H1 (cell line): ENCODE measurements around the gene NQO2. TPM values are rescaled to one million over a fixed set of nuclear protein-coding genes. Genes with fewer than 3 reads are reported as not detected.

Experiments used
- CTCF ChIA-PET: fragments of 300-600 bp; sonication (Branson Sonifier 250); formaldehyde crosslinking; loops from one replicate; lab custom pipeline; 2021; ENCODE audit not compliant: partially characterized antibody; lab: Charles Lee
- POLR2A ChIA-PET: fragments of 300-600 bp; sonication (Branson Sonifier 250); formaldehyde crosslinking; loops from one replicate; lab custom pipeline; 2021; ENCODE audit warnings: inconsistent platforms; ENCODE audit not compliant: partially characterized antibody; lab: Charles Lee
- DNase-seq, 2 experiments: peaks; one replicate each; pipeline versions ENCODE4 v3.0.0 to v3.0.0-alpha.2; 2010 to 2022; ENCODE audit warnings: low spot score in 2 of 2, low read depth in 1 of 2, mixed read lengths in 1 of 2
- FAIRE-seq: peaks from 2 replicates; lab custom pipeline; 2011; peaks lifted over from hg19 to GRCh38; lab: Jason Lieb, UNC
- H2AFZ ChIP-seq: 2 replicates; pipeline ENCODE4 v1.8.1; 2012; ENCODE audit warnings: low read length, inconsistent platforms
- H2AK5ac ChIP-seq: 2 replicates; pipeline ENCODE4 v1.6.1; 2013; ENCODE audit warnings: low read depth, low read length
- H2BK120ac ChIP-seq: replicated peaks from 2 replicates; pipeline ENCODE3; 2013; ENCODE audit warnings: low read depth, low read length, inconsistent platforms
- H2BK12ac ChIP-seq: 2 replicates; pipeline ENCODE4 v1.6.1; 2013; ENCODE audit warnings: low read depth, low read length
- H2BK15ac ChIP-seq: 2 replicates; pipeline ENCODE4 v1.6.1; 2013; ENCODE audit warnings: low read length
- H2BK20ac ChIP-seq: 2 replicates; pipeline ENCODE4 v1.6.1; 2013; ENCODE audit warnings: low read length
- H2BK5ac ChIP-seq: 2 replicates; pipeline ENCODE4 v1.6.1; 2013; ENCODE audit warnings: low read depth, low read length
- H3K14ac ChIP-seq: 2 replicates; pipeline ENCODE4 v1.6.1; 2013; ENCODE audit warnings: inconsistent platforms; ENCODE audit not compliant: insufficient read length
- H3K18ac ChIP-seq: 2 replicates; pipeline ENCODE4 v1.6.1; 2013; ENCODE audit warnings: low read length; ENCODE audit errors: extremely low read depth
- H3K23ac ChIP-seq: 2 replicates; pipeline ENCODE4 v1.6.1; 2013; ENCODE audit warnings: inconsistent platforms; ENCODE audit not compliant: insufficient read length
- H3K23me2 ChIP-seq: 2 replicates; pipeline ENCODE4 v1.6.1; 2013; ENCODE audit warnings: low read depth, low read length
- H3K27ac ChIP-seq: 2 replicates; pipeline ENCODE4 v1.6.1; 2011; ENCODE audit warnings: low read depth, low read length, inconsistent platforms
- H3K27me3 ChIP-seq, 4 experiments: replicated peaks in 1 of 4; 1 replicate in 1 of 4; 2 replicates in 3 of 4; pipeline versions ENCODE4 v1.6.1 to v1.8.1; 2011 to 2013; ENCODE audit warnings: low read length in 3 of 4, mild to moderate bottlenecking in 3 of 4, inconsistent platforms in 2 of 4, mixed read lengths in 2 of 4, moderate library complexity in 1 of 4; ENCODE audit not compliant: control insufficient read depth in 3 of 4, insufficient read depth in 3 of 4; ENCODE audit errors: extremely low read depth in 1 of 4
- H3K36me3 ChIP-seq, 4 experiments: 2 replicates each; pipeline versions ENCODE4 v1.6.1 to v1.8.1; 2011 to 2013; ENCODE audit warnings: mild to moderate bottlenecking in 4 of 4, low read length in 3 of 4, moderate library complexity in 2 of 4, control low read depth in 1 of 4, inconsistent platforms in 1 of 4; ENCODE audit not compliant: insufficient read depth in 4 of 4, control insufficient read depth in 2 of 4
- H3K4ac ChIP-seq: replicated peaks from 2 replicates; pipeline ENCODE3; 2013; ENCODE audit warnings: low read length, low read depth, mixed read lengths, inconsistent platforms; ENCODE audit not compliant: insufficient read length
- H3K4me1 ChIP-seq, 4 experiments: replicated peaks in 1 of 4; 1 replicate in 1 of 4; 2 replicates in 3 of 4; pipeline versions ENCODE4 v1.6.1 to v1.8.1; 2011 to 2013; ENCODE audit warnings: low read length in 3 of 4, inconsistent platforms in 2 of 4, mixed read lengths in 1 of 4; ENCODE audit not compliant: insufficient read depth in 4 of 4, control insufficient read depth in 3 of 4
- H3K4me2 ChIP-seq, 2 experiments: 2 replicates each; pipeline versions ENCODE4 v1.6.1 to v1.8.1; 2011 to 2013; ENCODE audit warnings: low read depth in 2 of 2, low read length in 2 of 2, control low read depth in 1 of 2, inconsistent platforms in 1 of 2, mild to moderate bottlenecking in 1 of 2; ENCODE audit not compliant: insufficient read depth in 1 of 2
- H3K4me3 ChIP-seq, 4 experiments: fragments of 200-600, 300-600 bp in 1 of 4; sonication (generic), shearing (Covaris generic), sonication (Bioruptor Twin) in 1 of 4; 2 replicates each; pipeline versions ENCODE4 v1.5.1 to v1.8.1; 2011 to 2016; ENCODE audit warnings: low read length in 4 of 4, low read depth in 3 of 4, control low read depth in 2 of 4, inconsistent platforms in 2 of 4, mild to moderate bottlenecking in 2 of 4, mixed read lengths in 1 of 4, moderate library complexity in 1 of 4; ENCODE audit not compliant: insufficient read depth in 2 of 4; ENCODE audit errors: extremely low read depth in 1 of 4
- H3K56ac ChIP-seq: replicated peaks from 2 replicates; pipeline ENCODE3; 2013; ENCODE audit warnings: low read depth, mild to moderate bottlenecking, mixed read lengths, low read length, inconsistent platforms; ENCODE audit not compliant: insufficient read length
- H3K79me1 ChIP-seq: 2 replicates; pipeline ENCODE4 v1.6.1; 2013; ENCODE audit warnings: low read depth, low read length, control low read depth
- H3K79me2 ChIP-seq, 2 experiments: 2 replicates each; pipeline versions ENCODE4 v1.6.1 to v1.8.1; 2012 to 2013; ENCODE audit warnings: low read length in 2 of 2, mild to moderate bottlenecking in 2 of 2, inconsistent platforms in 1 of 2; ENCODE audit not compliant: insufficient read depth in 2 of 2, control insufficient read depth in 1 of 2
- H3K9ac ChIP-seq, 4 experiments: replicated peaks in 1 of 4; 1 replicate in 1 of 4; 2 replicates in 3 of 4; pipeline versions ENCODE4 v1.6.1 to v1.8.1; 2011 to 2013; ENCODE audit warnings: low read depth in 3 of 4, low read length in 3 of 4, control low read depth in 2 of 4, mild to moderate bottlenecking in 2 of 4, moderate library complexity in 2 of 4, inconsistent platforms in 1 of 4; ENCODE audit errors: extremely low read depth in 1 of 4
- H3K9me3 ChIP-seq, 2 experiments: 2 replicates each; pipeline versions ENCODE4 v1.6.1 to v1.8.1; 2012 to 2013; ENCODE audit warnings: mild to moderate bottlenecking in 2 of 2, moderate library complexity in 2 of 2, control low read depth in 1 of 2, inconsistent platforms in 1 of 2, low read depth in 1 of 2, low read length in 1 of 2, mixed read lengths in 1 of 2; ENCODE audit not compliant: insufficient read depth in 2 of 2
- H4K20me1 ChIP-seq, 2 experiments: replicated peaks in 1 of 2; 2 replicates each; pipeline versions ENCODE3 to v1.8.1; 2011 to 2013; ENCODE audit warnings: inconsistent platforms in 2 of 2, low read length in 2 of 2, mild to moderate bottlenecking in 1 of 2; ENCODE audit not compliant: insufficient read depth in 2 of 2, control insufficient read depth in 1 of 2
- H4K5ac ChIP-seq: 2 replicates; pipeline ENCODE4 v1.6.1; 2013; ENCODE audit warnings: low read length, low read depth, mixed read lengths, inconsistent platforms; ENCODE audit not compliant: insufficient read length
- H4K8ac ChIP-seq: 2 replicates; pipeline ENCODE4 v1.8.0; 2013; ENCODE audit warnings: mild to moderate bottlenecking, moderate library complexity, low read length, inconsistent platforms; ENCODE audit not compliant: insufficient read depth; ENCODE audit errors: extremely low read depth
- H4K91ac ChIP-seq: replicated peaks from 2 replicates; pipeline ENCODE3; 2013; ENCODE audit warnings: low read length, mixed read lengths, inconsistent platforms; ENCODE audit not compliant: insufficient read length
- BACH1 ChIP-seq: IDR thresholded peaks from 2 replicates; pipeline ENCODE4 v1.6.1; 2012; ENCODE audit warnings: low read length, improper control_type of control experiment
- EGR1 ChIP-seq: IDR thresholded peaks from 2 replicates; pipeline ENCODE4 v1.6.1; 2011; ENCODE audit warnings: low read depth, low read length, borderline replicate concordance
- EZH2 ChIP-seq: fragments of 200-600 bp; sonication (generic); IDR thresholded peaks from 2 replicates; pipeline ENCODE4 v1.7.1; 2012; ENCODE audit warnings: low read depth, mild to moderate bottlenecking, moderate library complexity, low read length, inconsistent platforms; ENCODE audit not compliant: severe bottlenecking
- HDAC6 ChIP-seq: IDR thresholded peaks from one replicate; pipeline ENCODE4 v1.7.1; 2012; ENCODE audit warnings: low read depth, mild to moderate bottlenecking, inconsistent platforms, low read length, moderate library complexity
- KDM5A ChIP-seq: fragments of 200-600 bp; IDR thresholded peaks from 2 replicates; pipeline ENCODE4 v1.7.1; 2012; ENCODE audit warnings: mild to moderate bottlenecking, low read length, inconsistent platforms, mixed read lengths
- MAX ChIP-seq: IDR thresholded peaks from 2 replicates; pipeline ENCODE4 v1.6.1; 2012; ENCODE audit warnings: inconsistent platforms
- RBBP5 ChIP-seq: IDR thresholded peaks from 2 replicates; pipeline ENCODE4 v1.7.1; 2012; ENCODE audit warnings: low read depth, mild to moderate bottlenecking, inconsistent platforms, low read length, moderate library complexity, borderline replicate concordance
- SRF ChIP-seq: IDR thresholded peaks from 2 replicates; pipeline ENCODE4 v1.6.1; 2011; ENCODE audit warnings: mild to moderate bottlenecking, low read depth, low read length, moderate library complexity
- USF2 ChIP-seq: IDR thresholded peaks from 2 replicates; pipeline ENCODE4 v1.6.1; 2011; ENCODE audit warnings: low read length, improper control_type of control experiment
- WGBS, 2 experiments: shearing (Covaris generic) in 1 of 2; methylation state at CpG; one replicate each; pipeline versions ENCODE4 v1.1.6 to v1.1.7; 2013 to 2015; ENCODE audit warnings: low lambda C conversion rate in 2 of 2, mixed read lengths in 2 of 2, inconsistent platforms in 1 of 2, low coverage in 1 of 2, missing lambda C conversion rate in 1 of 2; ENCODE audit not compliant: insufficient replicate concordance in 2 of 2, insufficient coverage in 1 of 2, insufficient read length in 1 of 2; ENCODE audit errors: extremely low coverage in 1 of 2, missing lambda C conversion rate in 1 of 2; 5-methylcytosine and 5-hydroxymethylcytosine counted together
- polyA plus RNA-seq, 7 experiments: library from polyadenylated mRNA; depleted of rRNA in 3 of 7; stranded (reverse) in 5 of 7; unstranded in 2 of 7; fragments of >200 nt in 5 of 7; fragments of 200-250 nt in 2 of 7; gene quantifications; 1 replicate in 5 of 7; 2 replicates in 1 of 7; 4 replicates in 1 of 7; pipeline versions ENCODE4 v1.2.1 to v1.2.3, GENCODE V29; 2011 to 2013; ENCODE audit warnings: missing spikeins in 2 of 7, mixed read lengths in 2 of 7
- total RNA-seq: library from RNA; stranded (reverse); fragmentation: NEBNext Ultra II Directional; extraction: Animal tissue kit (Norgen Biotek cat#: 25700); gene quantifications from 2 replicates; pipeline ENCODE4 v1.2.1, GENCODE V29; 2021
- TF ChIP-seq, protein P1 (sequence below): IDR thresholded peaks from 2 replicates; pipeline ENCODE4 v1.6.1; 2011; ENCODE audit warnings: low read depth, mild to moderate bottlenecking, low read length; ENCODE audit not compliant: insufficient read depth

NQO2 gene
- total and polyA plus RNA-seq, 2 of the 8 experiments (the other 6 are each of a cell fraction or from before 2014, with no cell fraction given): 135 to 168 TPM

DNA sequence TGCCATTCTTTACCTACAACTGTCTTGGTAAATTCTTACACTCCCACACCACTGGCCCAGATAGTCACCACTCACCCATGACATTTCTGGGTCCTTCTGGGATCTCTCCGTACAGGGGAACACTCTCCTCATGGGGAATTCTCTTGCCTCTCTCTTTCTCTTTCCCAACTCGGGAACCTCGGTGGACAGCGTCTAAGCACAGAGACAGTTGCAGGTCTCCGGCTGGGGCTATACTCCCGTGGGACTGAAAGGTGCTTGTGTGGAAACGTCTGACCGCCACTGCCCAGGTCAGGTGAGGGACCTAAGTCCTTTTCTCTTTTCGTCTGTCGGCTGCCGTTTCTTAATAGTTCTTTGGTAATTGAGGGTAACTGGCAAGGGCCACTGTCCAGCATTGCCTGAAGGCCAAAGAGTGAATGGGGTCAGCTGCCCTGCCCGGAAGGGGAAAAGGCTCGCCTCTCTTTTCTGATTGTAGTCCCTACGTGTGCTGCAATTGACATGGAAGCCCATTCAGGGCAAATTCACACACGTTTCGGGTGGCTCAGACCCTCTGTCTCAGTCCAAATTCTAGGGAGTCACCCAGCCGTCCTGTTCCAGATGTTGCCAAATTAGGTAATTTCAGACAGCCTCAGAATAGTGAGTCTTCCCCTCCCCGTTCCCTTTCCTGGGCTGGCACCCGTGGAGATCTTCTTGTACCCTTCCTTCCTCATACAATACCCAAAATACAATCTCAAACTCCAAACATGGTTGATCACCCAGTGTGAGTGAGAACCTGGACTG, 37.4 kb downstream of the NQO2 start:
- Histone ChIP-seq H2AFZ (no peak overlapping the region), H3K4me2 (no peak overlapping the region), H3K56ac (no peak overlapping the region), H3K14ac (no peak overlapping the region), H3K23me2 (no peaks in the 10 kb centered on the region), H4K5ac (no peak overlapping the region), H3K27ac (no peak overlapping the region), H2AK5ac (no peak overlapping the region), H3K23ac (no peak overlapping the region), H3K4ac (no peak overlapping the region), H3K36me3 (no peaks in the 10 kb centered on the region), H4K8ac (no peak overlapping the region), H3K4me3 (no peak overlapping the region), H3K18ac (no peak overlapping the region), H3K9ac (no peak overlapping the region), H2BK15ac (no peak overlapping the region), H2BK20ac (no peak overlapping the region), H3K27me3 (no peaks in the 10 kb centered on the region), H2BK5ac (no peak overlapping the region), H3K79me1 (no peaks in the 10 kb centered on the region), H4K91ac (no peak overlapping the region), H3K9me3 (no peaks in the 10 kb centered on the region), H2BK120ac (no peak overlapping the region), H4K20me1 (no peaks in the 10 kb centered on the region), H3K79me2 (no peaks in the 10 kb centered on the region), H2BK12ac (no peak overlapping the region), H3K4me1 (peaks cover 0 to 5% (median 1%) of the 10 kb centered on the region in 4 experiments; a peak in 1 of 7 replicates)
- ChIA-PET POLR2A (interaction anchor here (1.1 kb wide), 1 partner anchor 21 kb away, joined by 3 read pairs; no protein-coding TSS in a partner anchor), CTCF (interaction anchor here (1.8 to 2.3 kb wide), 2 partner anchors 8 to 36 kb away, joined by 7 to 8 read pairs; partner anchors contain the start of gene NQO2)
- FAIRE-seq: no peak
- no peak for DNase-seq
- 85% methylated on average over 19 of the region's 19 CpGs; no CpG with 5 or more reads in 1 of the 2 experiments for WGBS, 2 experiments
- TF ChIP-seq RBBP5 (no peak), HDAC6 (no peak), USF2 (no peak), KDM5A (no peak), BACH1 (no peak), SRF (no peak), MAX (no peak), EZH2 (no peak), EGR1 (no peak)
- TF ChIP-seq, protein P1, sequence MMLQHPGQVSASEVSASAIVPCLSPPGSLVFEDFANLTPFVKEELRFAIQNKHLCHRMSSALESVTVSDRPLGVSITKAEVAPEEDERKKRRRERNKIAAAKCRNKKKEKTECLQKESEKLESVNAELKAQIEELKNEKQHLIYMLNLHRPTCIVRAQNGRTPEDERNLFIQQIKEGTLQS: no peak
